ENCODE measurements around the gene MICAL2. TPM values are rescaled to one million over a fixed set of nuclear protein-coding genes. Genes with fewer than 3 reads are reported as not detected.

MICAL2 gene
- total RNA-seq, 1 experiment from 2014 or later: 247 TPM

- no peaks in the 10 kb centered on the region for H3K27me3 Mint-ChIP-seq (ENCODE audit: insufficient read depth, unreplicated experiment)
- H3K27ac Mint-ChIP-seq (ENCODE audit: unreplicated experiment): peak overlapping the region; percentile 35
- BruUV-seq (replicated peaks): no TSS peak
Measured at GRCh38 chr11:12238420-12238819, 128.0 kb downstream of the MICAL2 start.

GRCh38 chr11:12239396-12239795 is 129.0 kb downstream of the MICAL2 start:
- intact Hi-C loops (cut with micrococcal nuclease; ENCODE audit: unreplicated experiment): no loop called here
- H3K36me3 Mint-ChIP-seq (ENCODE audit: insufficient read depth, unreplicated experiment): peaks cover 94% of the 10 kb centered on the region
- H3K27me3 Mint-ChIP-seq (ENCODE audit: insufficient read depth, unreplicated experiment): no peaks in the 10 kb centered on the region
- DNase-seq: no peak
- ChIA-PET POLR2A (no interaction called here), CTCF (interaction anchor here (0.9 to 1.2 kb wide), 2 partner anchors 9 to 42 kb away, joined by 3 read pairs; no protein-coding TSS in a partner anchor)
- no peaks in the 10 kb centered on the region for H3K9me3 ChIP-seq
- H3K9me3 Mint-ChIP-seq (ENCODE audit: unreplicated experiment): no peaks in the 10 kb centered on the region
- no peak overlapping the region for H3K27ac Mint-ChIP-seq (ENCODE audit: unreplicated experiment)
- no peak overlapping the region for H3K4me3 Mint-ChIP-seq (ENCODE audit: unreplicated experiment)
- H3K36me3 ChIP-seq (ENCODE audit: control insufficient read depth, insufficient read depth, low read length): 0 out of 2 replicates have a peak, but pooled peaks cover 6% of the 10 kb centered on the region
- H3K4me1 Mint-ChIP-seq (ENCODE audit: low read depth, unreplicated experiment): peaks cover 44% of the 10 kb centered on the region
- no peak for TF ChIP-seq CTCF (IDR thresholded peaks at IDR 0.05; ENCODE audit: insufficient read depth in 1 of 2, low read depth in 1 of 2, low read length in 1 of 2, severe bottlenecking in 1 of 2, unreplicated experiment in 1 of 2)
- no TSS peak for BruUV-seq (replicated peaks)
- H3K4me3 ChIP-seq (ENCODE audit: low read depth, low read length): no peak overlapping the region
- peaks cover 36% of the 10 kb centered on the region for H3K4me1 ChIP-seq
- H3K27me3 ChIP-seq (replicated peaks; ENCODE audit: control insufficient read depth, insufficient read depth, low read length): no peaks in the 10 kb centered on the region

More at GRCh38 chr11:12238420-12238819, 128.0 kb downstream of the MICAL2 start:
- intact Hi-C loops (cut with micrococcal nuclease; ENCODE audit: unreplicated experiment): no loop called here
- Mint-ChIP-seq H3K4me1 (ENCODE audit: low read depth, unreplicated experiment) (peaks cover 47% of the 10 kb centered on the region), H3K9me3 (ENCODE audit: unreplicated experiment) (no peaks in the 10 kb centered on the region), H3K4me3 (ENCODE audit: unreplicated experiment) (no peak overlapping the region), H3K36me3 (ENCODE audit: insufficient read depth, unreplicated experiment) (peaks cover 94% of the 10 kb centered on the region)
- peaks cover 46% of the 10 kb centered on the region for H3K4me1 ChIP-seq
- CTCF ChIA-PET: interaction anchor here (1.2 kb wide), 1 partner anchor 10 kb away, joined by 3 read pairs; no protein-coding TSS in a partner anchor
- TF ChIP-seq CTCF (IDR thresholded peaks at IDR 0.05; ENCODE audit: insufficient read depth in 1 of 2, low read depth in 1 of 2, low read length in 1 of 2, severe bottlenecking in 1 of 2, unreplicated experiment in 1 of 2): no peak
- no peak for DNase-seq
- no peak overlapping the region for H3K4me3 ChIP-seq (ENCODE audit: low read depth, low read length)
- no peaks in the 10 kb centered on the region for H3K27me3 ChIP-seq (replicated peaks; ENCODE audit: control insufficient read depth, insufficient read depth, low read length)
- POLR2A ChIA-PET: no interaction called here
- no peaks in the 10 kb centered on the region for H3K9me3 ChIP-seq
- 0 out of 2 replicates have a peak, but pooled peaks cover 6% of the 10 kb centered on the region for H3K36me3 ChIP-seq (ENCODE audit: control insufficient read depth, insufficient read depth, low read length)

- no TSS peak for BruUV-seq (replicated peaks)
- H3K4me3 Mint-ChIP-seq (ENCODE audit: unreplicated experiment): no peak overlapping the region
Measured at GRCh38 chr11:12239804-12240371, 129.5 kb downstream of the MICAL2 start.

More at GRCh38 chr11:12239804-12240371, 129.5 kb downstream of the MICAL2 start:
- no peak for TF ChIP-seq CTCF (IDR thresholded peaks at IDR 0.05; ENCODE audit: insufficient read depth in 1 of 2, low read depth in 1 of 2, low read length in 1 of 2, severe bottlenecking in 1 of 2, unreplicated experiment in 1 of 2)
- no peaks in the 10 kb centered on the region for H3K9me3 Mint-ChIP-seq (ENCODE audit: unreplicated experiment)
- intact Hi-C loops (cut with micrococcal nuclease; ENCODE audit: unreplicated experiment): no loop called here
- H3K36me3 ChIP-seq (ENCODE audit: control insufficient read depth, insufficient read depth, low read length): 0 out of 2 replicates have a peak, but pooled peaks cover 5% of the 10 kb centered on the region
- H3K4me3 ChIP-seq (ENCODE audit: low read depth, low read length): no peak overlapping the region
- peaks cover 44% of the 10 kb centered on the region for H3K4me1 Mint-ChIP-seq (ENCODE audit: low read depth, unreplicated experiment)
- no peaks in the 10 kb centered on the region for H3K27me3 ChIP-seq (replicated peaks; ENCODE audit: control insufficient read depth, insufficient read depth, low read length)
- H3K4me1 ChIP-seq: peaks cover 34% of the 10 kb centered on the region
- no peaks in the 10 kb centered on the region for H3K27me3 Mint-ChIP-seq (ENCODE audit: insufficient read depth, unreplicated experiment)
- ChIA-PET POLR2A (no interaction called here), CTCF (interaction anchor here (0.9 to 1.2 kb wide), 2 partner anchors 8 to 41 kb away, joined by 3 read pairs; no protein-coding TSS in a partner anchor)
- H3K36me3 Mint-ChIP-seq (ENCODE audit: insufficient read depth, unreplicated experiment): peaks cover 94% of the 10 kb centered on the region
- H3K27ac Mint-ChIP-seq (ENCODE audit: unreplicated experiment): no peak overlapping the region
- DNase-seq: no peak
- H3K9me3 ChIP-seq: no peaks in the 10 kb centered on the region

Measured in Caco-2 (cell line).